ENCODE results near the gene ZNF598.

- TF ChIP-seq POLR2AphosphoS5 (IDR thresholded peaks at IDR 0.05), result no peak
- TF ChIP-seq EP300 (IDR thresholded peaks at IDR 0.05; ENCODE audit: low read depth), result no peak
- TF ChIP-seq, protein P1, sequence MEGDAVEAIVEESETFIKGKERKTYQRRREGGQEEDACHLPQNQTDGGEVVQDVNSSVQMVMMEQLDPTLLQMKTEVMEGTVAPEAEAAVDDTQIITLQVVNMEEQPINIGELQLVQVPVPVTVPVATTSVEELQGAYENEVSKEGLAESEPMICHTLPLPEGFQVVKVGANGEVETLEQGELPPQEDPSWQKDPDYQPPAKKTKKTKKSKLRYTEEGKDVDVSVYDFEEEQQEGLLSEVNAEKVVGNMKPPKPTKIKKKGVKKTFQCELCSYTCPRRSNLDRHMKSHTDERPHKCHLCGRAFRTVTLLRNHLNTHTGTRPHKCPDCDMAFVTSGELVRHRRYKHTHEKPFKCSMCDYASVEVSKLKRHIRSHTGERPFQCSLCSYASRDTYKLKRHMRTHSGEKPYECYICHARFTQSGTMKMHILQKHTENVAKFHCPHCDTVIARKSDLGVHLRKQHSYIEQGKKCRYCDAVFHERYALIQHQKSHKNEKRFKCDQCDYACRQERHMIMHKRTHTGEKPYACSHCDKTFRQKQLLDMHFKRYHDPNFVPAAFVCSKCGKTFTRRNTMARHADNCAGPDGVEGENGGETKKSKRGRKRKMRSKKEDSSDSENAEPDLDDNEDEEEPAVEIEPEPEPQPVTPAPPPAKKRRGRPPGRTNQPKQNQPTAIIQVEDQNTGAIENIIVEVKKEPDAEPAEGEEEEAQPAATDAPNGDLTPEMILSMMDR (IDR thresholded peaks at IDR 0.05), result no peak
Measured at GRCh38 chr16:1989209-1990100, 20.2 kb downstream of the ZNF598 start, which contains the start of gene SYNGR3.
